Spleen (tissue), 7 donors: ENCODE measurements around the gene S100A7.

Experiments used
- POLR2A ChIP-seq, 3 donors: fragments of 450-650 bp; IDR thresholded peaks; one replicate each; pipeline ENCODE4 v1.5.1; 2017; ENCODE audit warnings: antibody characterized with exemption in 3 of 3, mild to moderate bottlenecking in 1 of 3
- POLR2AphosphoS5 ChIP-seq, 3 donors: sonication (generic); formaldehyde crosslinking; IDR thresholded peaks; one replicate each; pipeline ENCODE4 v1.5.1; 2017; ENCODE audit warnings: antibody characterized with exemption in 3 of 3
- TF ChIP-seq, protein P1 (sequence below), 11 experiments: fragments of 200-600 bp in 7 of 11; fragments of 450-650 bp in 4 of 11; sonication (generic) in 4 of 11; IDR thresholded peaks in 8 of 11; conservative IDR thresholded peaks in 3 of 11; 1 replicate in 7 of 11; 2 replicates in 4 of 11; pipeline versions ENCODE4 v1.4.0 to v1.8.0; 2016 to 2021; ENCODE audit warnings: antibody characterized with exemption in 11 of 11, inconsistent platforms in 4 of 11, mild to moderate bottlenecking in 1 of 11
- donor health status: DM: no; HTN: no; CAD: no; lungs with moderate emphysema.
- donor health status: DM: no; HTN: no; CAD: no.
- donor health status: DM: no; HTN: no; CAD: no.

DNA sequence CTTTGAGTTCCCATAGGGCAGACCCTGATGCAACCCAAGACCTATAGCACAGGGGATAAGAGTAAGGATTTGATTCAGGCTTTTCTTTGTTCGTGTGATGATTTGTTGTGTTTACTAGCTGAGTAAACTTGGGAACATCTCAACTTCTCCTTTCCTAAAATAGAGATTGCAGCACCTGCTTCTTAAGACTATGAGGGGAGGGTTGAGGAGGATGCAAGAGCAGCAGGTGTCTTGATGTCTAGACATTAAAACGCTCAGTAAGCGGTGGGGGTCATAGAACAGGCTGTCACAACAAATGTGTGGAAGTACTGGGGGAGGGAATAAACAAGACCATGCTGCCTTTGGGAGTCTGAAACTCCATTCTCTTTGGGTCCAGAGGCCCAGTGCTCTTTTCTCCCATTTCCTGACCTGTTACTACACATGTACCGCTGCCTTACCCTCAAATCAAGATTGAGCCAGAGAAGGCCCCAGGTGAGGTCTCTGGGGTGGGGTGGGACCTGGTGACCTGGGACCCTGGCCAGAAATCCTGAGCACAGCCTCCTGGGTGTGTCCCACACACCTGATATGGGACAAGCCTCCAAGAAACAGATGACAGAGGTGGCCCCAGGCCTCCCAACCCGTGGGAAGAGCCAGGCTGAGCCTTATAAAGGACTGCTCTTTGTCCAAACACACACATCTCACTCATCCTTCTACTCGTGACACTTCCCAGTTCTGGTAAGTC lies 44.4 kb downstream of the S100A7 start, which contains the start of gene S100A7A:
- TF ChIP-seq, protein P1, sequence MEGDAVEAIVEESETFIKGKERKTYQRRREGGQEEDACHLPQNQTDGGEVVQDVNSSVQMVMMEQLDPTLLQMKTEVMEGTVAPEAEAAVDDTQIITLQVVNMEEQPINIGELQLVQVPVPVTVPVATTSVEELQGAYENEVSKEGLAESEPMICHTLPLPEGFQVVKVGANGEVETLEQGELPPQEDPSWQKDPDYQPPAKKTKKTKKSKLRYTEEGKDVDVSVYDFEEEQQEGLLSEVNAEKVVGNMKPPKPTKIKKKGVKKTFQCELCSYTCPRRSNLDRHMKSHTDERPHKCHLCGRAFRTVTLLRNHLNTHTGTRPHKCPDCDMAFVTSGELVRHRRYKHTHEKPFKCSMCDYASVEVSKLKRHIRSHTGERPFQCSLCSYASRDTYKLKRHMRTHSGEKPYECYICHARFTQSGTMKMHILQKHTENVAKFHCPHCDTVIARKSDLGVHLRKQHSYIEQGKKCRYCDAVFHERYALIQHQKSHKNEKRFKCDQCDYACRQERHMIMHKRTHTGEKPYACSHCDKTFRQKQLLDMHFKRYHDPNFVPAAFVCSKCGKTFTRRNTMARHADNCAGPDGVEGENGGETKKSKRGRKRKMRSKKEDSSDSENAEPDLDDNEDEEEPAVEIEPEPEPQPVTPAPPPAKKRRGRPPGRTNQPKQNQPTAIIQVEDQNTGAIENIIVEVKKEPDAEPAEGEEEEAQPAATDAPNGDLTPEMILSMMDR (IDR thresholded peaks at IDR 0.05 in 8 of 11, conservative IDR thresholded peaks at IDR 0.05 in 3 of 11) = no peak
- TF ChIP-seq POLR2AphosphoS5 (IDR thresholded peaks at IDR 0.05) (no peak), POLR2A (IDR thresholded peaks at IDR 0.05) (no peak)
